ENCODE results near the gene OTOGL.

The OTOGL gene

DNA sequence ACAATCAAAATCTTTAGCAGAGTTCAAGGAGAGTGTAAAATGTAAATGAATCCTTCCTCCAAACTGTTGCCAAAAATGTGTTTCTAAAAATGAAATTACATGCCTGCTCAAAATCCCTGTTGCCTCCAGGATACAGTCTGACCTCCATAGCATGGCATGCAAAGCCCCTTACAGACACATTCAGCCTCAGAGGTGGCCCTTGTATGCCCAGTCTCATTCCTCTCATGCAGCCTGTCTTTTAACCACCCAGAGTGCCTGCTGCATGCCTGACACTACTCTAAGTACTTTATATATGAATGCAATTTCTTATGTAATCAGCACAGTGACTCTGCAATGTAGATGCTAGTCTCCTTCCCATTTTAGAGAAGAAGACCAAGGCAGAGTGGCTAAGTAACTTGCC is 320.3 kb downstream of the OTOGL start:
- TF ChIP-seq CTCF (IDR thresholded peaks at IDR 0.05; ENCODE audit: low read depth, low read length) (no peak), MYC (IDR thresholded peaks at IDR 0.05; ENCODE audit: low read depth, low read length) (no peak), POLR2A (IDR thresholded peaks at IDR 0.05; ENCODE audit: extremely low read depth, insufficient read length) (no peak)
- TF ChIP-seq, protein P1, sequence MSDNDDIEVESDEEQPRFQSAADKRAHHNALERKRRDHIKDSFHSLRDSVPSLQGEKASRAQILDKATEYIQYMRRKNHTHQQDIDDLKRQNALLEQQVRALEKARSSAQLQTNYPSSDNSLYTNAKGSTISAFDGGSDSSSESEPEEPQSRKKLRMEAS (IDR thresholded peaks at IDR 0.05; ENCODE audit: low read depth, low read length), result no peak
- DNase-seq (ENCODE audit: low read depth), result peak; percentile 3
- H3K4me3 ChIP-seq (ENCODE audit: low read depth, low read length), result no peak overlapping the region

GRCh38 chr12:80420075-80420474 is 320.7 kb downstream of the OTOGL start:
- no peak for TF ChIP-seq MYC (IDR thresholded peaks at IDR 0.05; ENCODE audit: low read depth, low read length)
- TF ChIP-seq POLR2A (IDR thresholded peaks at IDR 0.05; ENCODE audit: extremely low read depth, insufficient read length), result no peak
- no peak for TF ChIP-seq CTCF (IDR thresholded peaks at IDR 0.05; ENCODE audit: low read depth, low read length)
- TF ChIP-seq, protein P1 (IDR thresholded peaks at IDR 0.05; ENCODE audit: low read depth, low read length), result no peak
- no peak overlapping the region for H3K4me3 ChIP-seq (ENCODE audit: low read depth, low read length)
- DNase-seq (ENCODE audit: low read depth), result no peak

- no peak for DNase-seq (ENCODE audit: low read depth)
- no peak for TF ChIP-seq MYC (IDR thresholded peaks at IDR 0.05; ENCODE audit: low read depth, low read length)
- no peak for TF ChIP-seq POLR2A (IDR thresholded peaks at IDR 0.05; ENCODE audit: extremely low read depth, insufficient read length)
- TF ChIP-seq, protein P1 (IDR thresholded peaks at IDR 0.05; ENCODE audit: low read depth, low read length), result no peak
- TF ChIP-seq CTCF (IDR thresholded peaks at IDR 0.05; ENCODE audit: low read depth, low read length), result no peak
These were observed 323.2 kb downstream of the OTOGL start for GRCh38 chr12:80422550-80422949.

More at GRCh38 chr12:80422550-80422949, 323.2 kb downstream of the OTOGL start:
- no peak overlapping the region for H3K4me3 ChIP-seq (ENCODE audit: low read depth, low read length)
